Erythroblast (primary cell): ENCODE data around the gene RNF217.

Source experiments
- GATA1 ChIP-seq: IDR thresholded peaks from 2 replicates; pipeline ENCODE4 v1.6.1; 2011; ENCODE audit warnings: low read depth, mild to moderate bottlenecking, control low read depth, low read length, moderate library complexity
- POLR2A ChIP-seq: IDR thresholded peaks from 2 replicates; pipeline ENCODE4 v1.6.1; 2011; ENCODE audit warnings: mild to moderate bottlenecking, low read length

GRCh38 chr6:124913056-124913455 is 49.2 kb upstream of the RNF217 start:
- TF ChIP-seq POLR2A: no peak
- TF ChIP-seq GATA1: no peak
